Breast epithelium (tissue), 4 donors: ENCODE data around the gene CHD6. TPM values are rescaled to one million over a fixed set of nuclear protein-coding genes. Genes with fewer than 3 reads are reported as not detected.

ENCODE experiments used
- DNase-seq, 2 donors: peaks; one replicate each; pipeline ENCODE4 v3.0.0-alpha.2; 2019; ENCODE audit warnings: low spot score in 2 of 2
- H3K27ac ChIP-seq, 2 donors: fragments of 200-600 bp; sonication (generic) in 1 of 2; one replicate each; pipeline ENCODE4 v1.5.1; 2016 to 2019; ENCODE audit warnings: mild to moderate bottlenecking in 1 of 2
- H3K27me3 ChIP-seq, 2 donors: fragments of 200-600 bp; sonication (generic) in 1 of 2; one replicate each; pipeline versions ENCODE4 v1.5.1 to v1.6.0; 2017 to 2019; ENCODE audit warnings: control low read depth in 1 of 2, mild to moderate bottlenecking in 1 of 2
- H3K36me3 ChIP-seq: fragments of 200-600 bp; one replicate; pipeline ENCODE4 v1.5.1; 2019
- H3K4me1 ChIP-seq, 2 donors: fragments of 200-600 bp; sonication (generic); one replicate each; pipeline ENCODE4 v1.5.1; 2016 to 2019; ENCODE audit warnings: control low read depth in 1 of 2
- H3K4me3 ChIP-seq, 3 donors: fragments of 200-600 bp; sonication (generic); 1 replicate in 2 of 3; 2 replicates in 1 of 3; pipeline ENCODE4 v1.5.1; 2016 to 2019; ENCODE audit warnings: mild to moderate bottlenecking in 3 of 3, moderate library complexity in 2 of 3
- H3K9me3 ChIP-seq, 2 donors: fragments of 200-600 bp; sonication (generic) in 1 of 2; one replicate each; pipeline ENCODE4 v1.5.1; 2016 to 2019; ENCODE audit warnings: control low read depth in 1 of 2
- POLR2A ChIP-seq: fragments of 450-650 bp; IDR thresholded peaks from one replicate; pipeline ENCODE4 v1.6.1; 2016; ENCODE audit warnings: antibody characterized with exemption, mild to moderate bottlenecking, moderate library complexity
- POLR2AphosphoS5 ChIP-seq, 3 donors: sonication (generic); formaldehyde crosslinking; IDR thresholded peaks; one replicate each; pipeline ENCODE4 v1.6.1; 2017; ENCODE audit warnings: antibody characterized with exemption in 3 of 3
- intact Hi-C: fragments of 100-400 bp; cut with DNase I; formaldehyde crosslinking; loops from one replicate; pipeline ENCODE4 v1.15.1; 2023; ENCODE audit warnings: low total_unique reads
- total RNA-seq, 3 donors: library from RNA; depleted of rRNA; stranded (reverse); fragments of >200 nt; gene quantifications; one replicate each; pipeline ENCODE4 v1.1.0, GENCODE V29; 2016
- TF ChIP-seq, protein P1 (sequence below), 3 donors: fragments of 450-650 bp; IDR thresholded peaks; one replicate each; pipeline ENCODE4 v1.5.1; 2016 to 2017; ENCODE audit warnings: antibody characterized with exemption in 3 of 3, mild to moderate bottlenecking in 3 of 3, moderate library complexity in 3 of 3

CHD6 gene
- total RNA-seq, 3 donors from 2014 or later = 31.4 to 85.8 (median 81.0) TPM

GRCh38 chr20:41639630-41640029, 21.5 kb upstream of the CHD6 start:
- H3K4me1 ChIP-seq = no peaks in the 10 kb centered on the region
- H3K9me3 ChIP-seq = no peaks in the 10 kb centered on the region
- H3K27ac ChIP-seq = no peak overlapping the region
- no peak overlapping the region for H3K4me3 ChIP-seq
- intact Hi-C loops = no loop called here
- no peaks in the 10 kb centered on the region for H3K36me3 ChIP-seq
- TF ChIP-seq POLR2AphosphoS5 (IDR thresholded peaks at IDR 0.05) = no peak
- TF ChIP-seq POLR2A = no peak
- TF ChIP-seq, protein P1, sequence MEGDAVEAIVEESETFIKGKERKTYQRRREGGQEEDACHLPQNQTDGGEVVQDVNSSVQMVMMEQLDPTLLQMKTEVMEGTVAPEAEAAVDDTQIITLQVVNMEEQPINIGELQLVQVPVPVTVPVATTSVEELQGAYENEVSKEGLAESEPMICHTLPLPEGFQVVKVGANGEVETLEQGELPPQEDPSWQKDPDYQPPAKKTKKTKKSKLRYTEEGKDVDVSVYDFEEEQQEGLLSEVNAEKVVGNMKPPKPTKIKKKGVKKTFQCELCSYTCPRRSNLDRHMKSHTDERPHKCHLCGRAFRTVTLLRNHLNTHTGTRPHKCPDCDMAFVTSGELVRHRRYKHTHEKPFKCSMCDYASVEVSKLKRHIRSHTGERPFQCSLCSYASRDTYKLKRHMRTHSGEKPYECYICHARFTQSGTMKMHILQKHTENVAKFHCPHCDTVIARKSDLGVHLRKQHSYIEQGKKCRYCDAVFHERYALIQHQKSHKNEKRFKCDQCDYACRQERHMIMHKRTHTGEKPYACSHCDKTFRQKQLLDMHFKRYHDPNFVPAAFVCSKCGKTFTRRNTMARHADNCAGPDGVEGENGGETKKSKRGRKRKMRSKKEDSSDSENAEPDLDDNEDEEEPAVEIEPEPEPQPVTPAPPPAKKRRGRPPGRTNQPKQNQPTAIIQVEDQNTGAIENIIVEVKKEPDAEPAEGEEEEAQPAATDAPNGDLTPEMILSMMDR (IDR thresholded peaks at IDR 0.05) = no peak
- DNase-seq = no peak
- H3K27me3 ChIP-seq = no peaks in the 10 kb centered on the region

DNA sequence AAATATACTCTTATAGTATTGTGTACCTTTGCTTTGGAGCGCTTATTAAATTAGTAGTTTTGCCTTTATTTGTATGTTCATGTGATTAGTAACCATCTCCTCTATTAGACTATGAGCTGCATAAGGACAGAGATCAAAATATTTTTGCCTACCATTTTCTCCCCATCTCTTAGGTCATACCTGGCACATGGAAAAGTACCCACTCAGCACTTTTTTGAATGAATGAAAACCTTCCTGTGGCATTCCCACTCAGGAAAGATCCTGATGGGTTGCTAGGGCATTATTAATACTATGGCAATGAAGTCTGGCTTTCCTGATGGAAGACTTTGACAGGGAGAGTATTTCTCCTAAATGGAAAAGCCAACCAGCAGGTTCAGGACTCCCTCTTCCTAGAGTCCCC, 20.3 kb upstream of the CHD6 start:
- Histone ChIP-seq H3K4me3 (no peak overlapping the region), H3K27me3 (no peaks in the 10 kb centered on the region), H3K36me3 (no peaks in the 10 kb centered on the region), H3K27ac (no peak overlapping the region), H3K9me3 (no peaks in the 10 kb centered on the region), H3K4me1 (no peaks in the 10 kb centered on the region)
- DNase-seq = no peak
- TF ChIP-seq, protein P1 (IDR thresholded peaks at IDR 0.05) = no peak
- TF ChIP-seq POLR2AphosphoS5 (IDR thresholded peaks at IDR 0.05) (no peak), POLR2A (no peak)
- intact Hi-C loops = no loop called here

GRCh38 chr20:41635158-41635557, 17.0 kb upstream of the CHD6 start:
- intact Hi-C loops = no loop called here
- Histone ChIP-seq H3K27ac (no peak overlapping the region), H3K27me3 (no peaks in the 10 kb centered on the region)

GRCh38 chr20:41632896-41633295, 14.7 kb upstream of the CHD6 start:
- Histone ChIP-seq H3K9me3 (no peaks in the 10 kb centered on the region), H3K36me3 (no peaks in the 10 kb centered on the region), H3K27ac (no peak overlapping the region), H3K4me3 (no peak overlapping the region), H3K4me1 (no peaks in the 10 kb centered on the region), H3K27me3 (no peaks in the 10 kb centered on the region)
- intact Hi-C loops = no loop called here
- no peak for DNase-seq
- TF ChIP-seq POLR2AphosphoS5 (IDR thresholded peaks at IDR 0.05) (no peak), POLR2A (no peak)
- TF ChIP-seq, protein P1 (IDR thresholded peaks at IDR 0.05) = no peak

More at GRCh38 chr20:41635158-41635557, 17.0 kb upstream of the CHD6 start:
- Histone ChIP-seq H3K4me1 (no peaks in the 10 kb centered on the region), H3K36me3 (no peaks in the 10 kb centered on the region), H3K4me3 (no peak overlapping the region), H3K9me3 (no peaks in the 10 kb centered on the region)
- no peak for DNase-seq
- TF ChIP-seq POLR2AphosphoS5 (IDR thresholded peaks at IDR 0.05) = no peak
- TF ChIP-seq POLR2A = no peak
- TF ChIP-seq, protein P1 (IDR thresholded peaks at IDR 0.05) = no peak

GRCh38 chr20:41631826-41632225, 13.6 kb upstream of the CHD6 start:
- no peak for DNase-seq
- Histone ChIP-seq H3K4me1 (no peaks in the 10 kb centered on the region), H3K4me3 (no peak overlapping the region), H3K27me3 (no peaks in the 10 kb centered on the region), H3K36me3 (no peaks in the 10 kb centered on the region), H3K9me3 (no peaks in the 10 kb centered on the region), H3K27ac (no peak overlapping the region)
- TF ChIP-seq POLR2AphosphoS5 (IDR thresholded peaks at IDR 0.05) = no peak
- TF ChIP-seq, protein P1 (IDR thresholded peaks at IDR 0.05) = no peak
- intact Hi-C loops = no loop called here
